ENCODE measurements around the gene CECR2.

Gene CECR2

DNA sequence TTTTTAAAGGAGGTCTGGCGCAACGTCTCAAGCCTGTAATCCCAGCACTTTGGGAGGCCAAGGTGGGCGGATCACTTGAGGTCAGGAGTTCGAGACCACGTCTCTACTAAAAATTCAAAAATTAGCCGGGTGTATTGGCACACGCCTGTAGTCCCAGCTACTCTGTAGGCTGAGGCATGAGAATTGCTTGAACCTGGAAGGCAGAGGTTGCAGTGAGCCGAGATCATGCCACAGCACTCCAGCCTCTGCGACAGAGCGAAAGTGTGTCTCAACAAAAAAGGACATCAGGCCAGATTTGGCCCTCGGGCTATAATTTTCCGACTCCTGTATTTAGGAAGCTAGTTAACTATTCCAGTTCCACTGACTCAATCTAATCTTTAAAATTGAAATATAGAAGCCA, 115.3 kb downstream of the CECR2 start:
- Histone ChIP-seq H3K18ac (ENCODE audit: low read length) (no peak overlapping the region), H3K23ac (ENCODE audit: low read length) (no peak overlapping the region), H4K12ac (ENCODE audit: low read depth, low read length) (no peak overlapping the region), H3K27ac (ENCODE audit: low read depth, low read length) (no peak overlapping the region), H3K27me3 (ENCODE audit: insufficient read depth, low read length) (no peaks in the 10 kb centered on the region), H3K9me3 (ENCODE audit: insufficient read depth, low read depth, low read length) (no peaks in the 10 kb centered on the region), H2AK5ac (ENCODE audit: low read length) (no peak overlapping the region), H2BK5ac (ENCODE audit: low read depth, low read length, poor library complexity) (no peak overlapping the region), H3K36me3 (ENCODE audit: control insufficient read depth in 1 of 2, insufficient read depth in 2 of 2, low read length in 2 of 2) (no peaks in the 10 kb centered on the region), H3K9ac (ENCODE audit: low read length) (no peak overlapping the region), H3K79me1 (ENCODE audit: low read length) (no peaks in the 10 kb centered on the region), H2BK120ac (ENCODE audit: insufficient read depth, low read length, poor library complexity) (no peak overlapping the region), H4K91ac (ENCODE audit: low read depth, low read length) (no peak overlapping the region), H4K8ac (ENCODE audit: low read depth, low read length) (no peak overlapping the region), H3K4ac (ENCODE audit: low read depth, low read length) (no peak overlapping the region), H3K14ac (ENCODE audit: low read length) (no peak overlapping the region), H3K4me3 (ENCODE audit: low read depth, low read length) (no peak overlapping the region), H2AFZ (ENCODE audit: insufficient read depth, low read length, poor library complexity) (no peak overlapping the region), H2BK12ac (ENCODE audit: low read length) (no peak overlapping the region), H3K79me2 (ENCODE audit: control insufficient read depth, insufficient read depth, low read length, poor library complexity) (no peaks in the 10 kb centered on the region), H3K4me2 (ENCODE audit: low read length) (no peak overlapping the region), H3K4me1 (ENCODE audit: control insufficient read depth in 1 of 2, insufficient read depth in 2 of 2, low read length in 2 of 2) (no peaks in the 10 kb centered on the region)
- no peak for DNase-seq
- no CpG with 5 or more reads among the region's 12 CpGs for WGBS (ENCODE audit: extremely low coverage, insufficient coverage, insufficient read length)

DNA sequence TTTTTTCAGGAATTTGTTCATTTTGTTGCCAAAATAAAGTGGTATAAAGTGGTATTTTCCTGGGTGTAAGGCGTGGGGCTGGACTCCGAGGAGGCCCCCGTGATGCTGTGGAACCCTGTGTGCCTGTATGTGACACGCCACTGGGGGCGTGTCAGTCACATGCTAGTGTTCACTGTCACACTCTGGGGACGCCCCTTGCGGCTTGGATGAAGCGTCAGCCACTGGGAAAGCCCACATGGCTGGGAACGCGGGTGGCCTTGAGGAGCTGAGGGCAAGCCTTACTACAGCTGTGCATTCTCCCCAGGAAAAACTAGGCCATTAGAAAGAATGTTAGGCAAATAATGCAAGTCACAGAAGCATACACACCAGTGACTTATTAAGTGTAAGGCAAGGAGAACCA, 117.1 kb downstream of the CECR2 start:
- no CpG with 5 or more reads among the region's 10 CpGs for WGBS (ENCODE audit: extremely low coverage, insufficient coverage, insufficient read length)
- peak; percentile 31 to 39 for DNase-seq
- H3K9ac ChIP-seq (ENCODE audit: low read length), result no peak overlapping the region
- H3K18ac ChIP-seq (ENCODE audit: low read length), result no peak overlapping the region
- no peaks in the 10 kb centered on the region for H3K79me2 ChIP-seq (ENCODE audit: control insufficient read depth, insufficient read depth, low read length, poor library complexity)
- H4K8ac ChIP-seq (ENCODE audit: low read depth, low read length), result no peak overlapping the region
- no peaks in the 10 kb centered on the region for H3K79me1 ChIP-seq (ENCODE audit: low read length)
- no peak overlapping the region for H3K4me2 ChIP-seq (ENCODE audit: low read length)
- H3K4ac ChIP-seq (ENCODE audit: low read depth, low read length), result no peak overlapping the region
- no peak overlapping the region for H4K12ac ChIP-seq (ENCODE audit: low read depth, low read length)
- no peak overlapping the region for H2AFZ ChIP-seq (ENCODE audit: insufficient read depth, low read length, poor library complexity)
- H3K27ac ChIP-seq (ENCODE audit: low read depth, low read length), result no peak overlapping the region
- H4K91ac ChIP-seq (ENCODE audit: low read depth, low read length), result no peak overlapping the region
- no peak overlapping the region for H2AK5ac ChIP-seq (ENCODE audit: low read length)
- no peaks in the 10 kb centered on the region for H3K9me3 ChIP-seq (ENCODE audit: insufficient read depth, low read depth, low read length)
- no peaks in the 10 kb centered on the region for H3K36me3 ChIP-seq (ENCODE audit: control insufficient read depth in 1 of 2, insufficient read depth in 2 of 2, low read length in 2 of 2)
- H2BK5ac ChIP-seq (ENCODE audit: low read depth, low read length, poor library complexity), result no peak overlapping the region
- H2BK120ac ChIP-seq (ENCODE audit: insufficient read depth, low read length, poor library complexity), result no peak overlapping the region
- no peak overlapping the region for H3K14ac ChIP-seq (ENCODE audit: low read length)
- no peak overlapping the region for H2BK12ac ChIP-seq (ENCODE audit: low read length)
- no peak overlapping the region for H3K23ac ChIP-seq (ENCODE audit: low read length)
- no peaks in the 10 kb centered on the region for H3K27me3 ChIP-seq (ENCODE audit: insufficient read depth, low read length)
- H3K4me1 ChIP-seq (ENCODE audit: control insufficient read depth in 1 of 2, insufficient read depth in 2 of 2, low read length in 2 of 2), result no peaks in the 10 kb centered on the region
- H3K4me3 ChIP-seq (ENCODE audit: low read depth, low read length), result no peak overlapping the region

DNA sequence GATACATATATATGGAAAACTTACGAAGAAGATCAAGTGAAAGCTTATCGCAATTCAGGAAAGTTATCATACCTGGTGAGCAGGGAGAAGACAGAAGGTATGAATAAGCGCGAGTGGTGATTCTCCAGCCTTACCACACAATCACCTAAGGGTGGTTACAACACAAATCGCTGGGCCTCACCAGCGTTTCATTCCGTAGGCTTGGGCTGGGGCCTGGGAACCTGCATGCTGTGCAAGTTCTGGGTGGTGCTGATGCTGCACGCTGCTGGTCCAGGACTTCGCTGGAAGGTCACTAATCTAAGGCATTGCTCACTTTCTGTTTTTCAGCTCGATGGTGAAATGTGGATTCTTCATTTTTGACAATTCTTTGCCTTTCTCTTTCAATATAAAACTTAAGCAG, 117.5 kb downstream of the CECR2 start:
- no peaks in the 10 kb centered on the region for H3K9me3 ChIP-seq (ENCODE audit: insufficient read depth, low read depth, low read length)
- no peak overlapping the region for H2BK5ac ChIP-seq (ENCODE audit: low read depth, low read length, poor library complexity)
- no peaks in the 10 kb centered on the region for H3K4me1 ChIP-seq (ENCODE audit: control insufficient read depth in 1 of 2, insufficient read depth in 2 of 2, low read length in 2 of 2)
- H3K79me1 ChIP-seq (ENCODE audit: low read length), result no peaks in the 10 kb centered on the region
- H2BK12ac ChIP-seq (ENCODE audit: low read length), result no peak overlapping the region
- H2BK120ac ChIP-seq (ENCODE audit: insufficient read depth, low read length, poor library complexity), result no peak overlapping the region
- WGBS (ENCODE audit: extremely low coverage, insufficient coverage, insufficient read length), result no CpG with 5 or more reads among the region's 10 CpGs
- no peak overlapping the region for H2AFZ ChIP-seq (ENCODE audit: insufficient read depth, low read length, poor library complexity)
- H3K4me2 ChIP-seq (ENCODE audit: low read length), result no peak overlapping the region
- no peaks in the 10 kb centered on the region for H3K36me3 ChIP-seq (ENCODE audit: control insufficient read depth in 1 of 2, insufficient read depth in 2 of 2, low read length in 2 of 2)
- no peak overlapping the region for H4K12ac ChIP-seq (ENCODE audit: low read depth, low read length)
- H3K23ac ChIP-seq (ENCODE audit: low read length), result no peak overlapping the region
- no peak overlapping the region for H3K14ac ChIP-seq (ENCODE audit: low read length)
- no peaks in the 10 kb centered on the region for H3K27me3 ChIP-seq (ENCODE audit: insufficient read depth, low read length)
- H3K4me3 ChIP-seq (ENCODE audit: low read depth, low read length), result no peak overlapping the region
- H3K27ac ChIP-seq (ENCODE audit: low read depth, low read length), result no peak overlapping the region
- no peak overlapping the region for H4K8ac ChIP-seq (ENCODE audit: low read depth, low read length)
- no peak overlapping the region for H3K18ac ChIP-seq (ENCODE audit: low read length)
- no peak overlapping the region for H2AK5ac ChIP-seq (ENCODE audit: low read length)
- no peak overlapping the region for H3K4ac ChIP-seq (ENCODE audit: low read depth, low read length)
- no peak overlapping the region for H3K9ac ChIP-seq (ENCODE audit: low read length)
- DNase-seq, result peak; percentile 32 to 47
- no peaks in the 10 kb centered on the region for H3K79me2 ChIP-seq (ENCODE audit: control insufficient read depth, insufficient read depth, low read length, poor library complexity)
- no peak overlapping the region for H4K91ac ChIP-seq (ENCODE audit: low read depth, low read length)

DNA sequence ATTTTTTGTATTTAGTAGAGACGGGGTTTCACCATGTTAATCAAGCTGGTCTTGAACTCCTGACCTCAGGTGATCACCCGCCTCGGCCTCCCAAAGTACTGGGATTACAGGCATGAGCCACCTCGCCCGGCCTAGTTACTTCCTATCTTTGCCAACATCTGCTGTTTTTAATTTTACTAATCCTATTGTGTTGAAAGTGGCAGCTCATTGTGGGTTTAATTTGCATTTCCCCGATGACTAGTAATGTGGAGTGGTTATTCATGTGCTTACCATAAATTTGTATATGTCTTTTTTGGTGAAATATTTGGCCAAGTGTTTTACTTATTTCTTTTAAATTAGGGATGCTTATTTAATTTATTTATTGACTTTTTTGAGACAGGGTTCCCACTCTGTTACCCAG, 119.8 kb downstream of the CECR2 start:
- no peak overlapping the region for H3K27ac ChIP-seq (ENCODE audit: low read depth, low read length)
- no CpG with 5 or more reads among the region's 6 CpGs for WGBS (ENCODE audit: extremely low coverage, insufficient coverage, insufficient read length)
- DNase-seq, result no peak

More for the DNA sequence above, 119.8 kb downstream of the CECR2 start:
- Histone ChIP-seq H3K27me3 (ENCODE audit: insufficient read depth, low read length) (no peaks in the 10 kb centered on the region), H2BK12ac (ENCODE audit: low read length) (no peak overlapping the region), H3K36me3 (ENCODE audit: control insufficient read depth in 1 of 2, insufficient read depth in 2 of 2, low read length in 2 of 2) (no peaks in the 10 kb centered on the region), H3K9ac (ENCODE audit: low read length) (no peak overlapping the region), H2BK5ac (ENCODE audit: low read depth, low read length, poor library complexity) (no peak overlapping the region), H3K4me1 (ENCODE audit: control insufficient read depth in 1 of 2, insufficient read depth in 2 of 2, low read length in 2 of 2) (peaks cover 0 to 4% of the 10 kb centered on the region in 2 experiments), H4K8ac (ENCODE audit: low read depth, low read length) (no peak overlapping the region), H3K4ac (ENCODE audit: low read depth, low read length) (no peak overlapping the region), H3K14ac (ENCODE audit: low read length) (no peak overlapping the region), H3K9me3 (ENCODE audit: insufficient read depth, low read depth, low read length) (no peaks in the 10 kb centered on the region), H2BK120ac (ENCODE audit: insufficient read depth, low read length, poor library complexity) (no peak overlapping the region), H4K12ac (ENCODE audit: low read depth, low read length) (no peak overlapping the region), H3K4me2 (ENCODE audit: low read length) (no peak overlapping the region), H3K79me2 (ENCODE audit: control insufficient read depth, insufficient read depth, low read length, poor library complexity) (no peaks in the 10 kb centered on the region), H3K4me3 (ENCODE audit: low read depth, low read length) (no peak overlapping the region), H3K23ac (ENCODE audit: low read length) (no peak overlapping the region), H3K79me1 (ENCODE audit: low read length) (no peaks in the 10 kb centered on the region), H2AFZ (ENCODE audit: insufficient read depth, low read length, poor library complexity) (no peak overlapping the region), H4K91ac (ENCODE audit: low read depth, low read length) (no peak overlapping the region), H2AK5ac (ENCODE audit: low read length) (no peak overlapping the region), H3K18ac (ENCODE audit: low read length) (no peak overlapping the region)
